HFF-Myc (cell line): Measurements from ENCODE around the gene KRT32.

Source experiments
- DNase-seq: peaks from one replicate; pipeline ENCODE4 v3.0.0-alpha.2; 2011; ENCODE audit warnings: low read depth; ENCODE audit errors: extremely low read depth
- H3K4me3 ChIP-seq: replicated peaks from 2 replicates; pipeline ENCODE4 v1.5.1; 2011; ENCODE audit warnings: low read depth, mild to moderate bottlenecking, control low read depth, low read length
- CTCF ChIP-seq: IDR thresholded peaks from 2 replicates; pipeline ENCODE4 v1.5.1; 2012; ENCODE audit warnings: mild to moderate bottlenecking, low read depth, low read length, control low read depth; ENCODE audit errors: missing control alignments

The KRT32 gene

GRCh38 chr17:41416479-41416878 is 50.7 kb downstream of the KRT32 start:
- no peak for DNase-seq
- H3K4me3 ChIP-seq: no peak overlapping the region
- no peak for TF ChIP-seq CTCF

GRCh38 chr17:41415833-41416335 is 51.3 kb downstream of the KRT32 start:
- DNase-seq: no peak
- H3K4me3 ChIP-seq: no peak overlapping the region
- no peak for TF ChIP-seq CTCF

GRCh38 chr17:41415411-41415810 is 51.8 kb downstream of the KRT32 start:
- DNase-seq: no peak
- H3K4me3 ChIP-seq: no peak overlapping the region
- no peak for TF ChIP-seq CTCF

GRCh38 chr17:41413982-41414381 is 53.2 kb downstream of the KRT32 start:
- TF ChIP-seq CTCF: no peak
- DNase-seq: no peak
- no peak overlapping the region for H3K4me3 ChIP-seq

- no peak overlapping the region for H3K4me3 ChIP-seq
- no peak for TF ChIP-seq CTCF
- no peak for DNase-seq
Measured at GRCh38 chr17:41413353-41413957, 53.7 kb downstream of the KRT32 start.

- H3K4me3 ChIP-seq: no peak overlapping the region
- DNase-seq: no peak
- no peak for TF ChIP-seq CTCF
Measured at GRCh38 chr17:41411072-41411840, 55.9 kb downstream of the KRT32 start.
